CD14-positive monocyte (primary cell): Measurements from ENCODE around the gene SHB. TPM values are rescaled to one million over a fixed set of nuclear protein-coding genes. Genes with fewer than 3 reads are reported as not detected.

Experiments used
- DNase-seq, 3 donors: peaks; one replicate each; pipeline ENCODE4 v3.0.0-alpha.2; 2011 to 2022
- H2AFZ ChIP-seq: 2 replicates; pipeline ENCODE4 v1.6.0; 2012; ENCODE audit warnings: mild to moderate bottlenecking, low read depth, low read length, inconsistent platforms; ENCODE audit not compliant: insufficient read depth, poor library complexity, severe bottlenecking
- H3K27ac ChIP-seq, 2 donors: 1 replicate in 1 of 2; 2 replicates in 1 of 2; pipeline ENCODE4 v1.5.1; 2012 to 2013; ENCODE audit warnings: low read length in 2 of 2, control low read depth in 1 of 2, inconsistent platforms in 1 of 2, low read depth in 1 of 2, mild to moderate bottlenecking in 1 of 2
- H3K27me3 ChIP-seq, 2 donors: one replicate each; pipeline versions ENCODE4 v1.6.0 to v1.6.1; 2011 to 2013; ENCODE audit warnings: low read length in 2 of 2; ENCODE audit not compliant: control insufficient read depth in 2 of 2, insufficient read depth in 2 of 2
- H3K36me3 ChIP-seq, 2 donors: replicated peaks in 1 of 2; 1 replicate in 1 of 2; 2 replicates in 1 of 2; pipeline versions ENCODE4 v1.5.1 to v1.6.1; 2012 to 2013; ENCODE audit warnings: low read length in 2 of 2, control low read depth in 1 of 2, inconsistent platforms in 1 of 2, mild to moderate bottlenecking in 1 of 2; ENCODE audit not compliant: insufficient read depth in 2 of 2, control insufficient read depth in 1 of 2
- H3K4me1 ChIP-seq, 2 donors: 1 replicate in 1 of 2; 2 replicates in 1 of 2; pipeline versions ENCODE4 v1.5.1 to v1.6.1; 2012 to 2013; ENCODE audit warnings: low read length in 2 of 2, control low read depth in 1 of 2, inconsistent platforms in 1 of 2, mild to moderate bottlenecking in 1 of 2, moderate library complexity in 1 of 2; ENCODE audit not compliant: insufficient read depth in 2 of 2, control insufficient read depth in 1 of 2
- H3K4me2 ChIP-seq: replicated peaks from 2 replicates; pipeline ENCODE3; 2012; ENCODE audit warnings: low read length, moderate library complexity, mild to moderate bottlenecking; ENCODE audit not compliant: poor library complexity, severe bottlenecking; ENCODE audit errors: extremely low read depth
- H3K4me3 ChIP-seq, 3 experiments: fragments of 200-600 bp in 1 of 3; sonication (generic) in 1 of 3; replicated peaks in 1 of 3; 1 replicate in 2 of 3; 2 replicates in 1 of 3; pipeline ENCODE4 v1.5.1; 2011 to 2013; ENCODE audit warnings: low read length in 3 of 3, mild to moderate bottlenecking in 3 of 3, control low read depth in 2 of 3, low read depth in 2 of 3, inconsistent platforms in 1 of 3, moderate library complexity in 1 of 3
- H3K79me2 ChIP-seq: 2 replicates; pipeline ENCODE4 v1.6.0; 2012; ENCODE audit warnings: mild to moderate bottlenecking, control low read depth, inconsistent platforms, low read length, moderate library complexity; ENCODE audit not compliant: insufficient read depth
- H3K9ac ChIP-seq: 2 replicates; pipeline ENCODE4 v1.6.0; 2017; ENCODE audit warnings: low read length, mild to moderate bottlenecking; ENCODE audit not compliant: insufficient read depth, poor library complexity, severe bottlenecking
- H3K9me3 ChIP-seq, 2 donors: replicated peaks in 1 of 2; 1 replicate in 1 of 2; 2 replicates in 1 of 2; pipeline versions ENCODE4 v1.5.1 to v1.6.1; 2012 to 2013; ENCODE audit warnings: low read length in 2 of 2, control low read depth in 1 of 2; ENCODE audit not compliant: control insufficient read depth in 1 of 2, insufficient read depth in 1 of 2
- H4K20me1 ChIP-seq: 2 replicates; pipeline ENCODE4 v1.6.0; 2012; ENCODE audit warnings: mild to moderate bottlenecking, low read length, control low read depth, moderate library complexity; ENCODE audit not compliant: insufficient read depth
- H3K27ac Mint-ChIP-seq, 7 donors: one replicate each; pipeline ENCODE4 v1.8.0; 2020; ENCODE audit warnings: mild to moderate bottlenecking in 7 of 7, mixed read lengths in 7 of 7, moderate library complexity in 6 of 7, inconsistent platforms in 2 of 7
- H3K27me3 Mint-ChIP-seq, 3 donors: one replicate each; pipeline ENCODE4 v1.8.0; 2021 to 2022; ENCODE audit warnings: low read depth in 3 of 3, mild to moderate bottlenecking in 3 of 3, mixed read lengths in 3 of 3, moderate library complexity in 3 of 3, inconsistent platforms in 1 of 3
- H3K36me3 Mint-ChIP-seq, 2 donors: one replicate each; pipeline ENCODE4 v1.8.0; 2020; ENCODE audit warnings: mixed read lengths in 2 of 2, inconsistent platforms in 1 of 2, mild to moderate bottlenecking in 1 of 2
- H3K4me1 Mint-ChIP-seq: one replicate; pipeline ENCODE4 v1.8.0; 2020; ENCODE audit warnings: mild to moderate bottlenecking, mixed read lengths
- H3K4me3 Mint-ChIP-seq, 2 donors: one replicate each; pipeline ENCODE4 v1.8.0; 2020; ENCODE audit warnings: mild to moderate bottlenecking in 2 of 2, mixed read lengths in 2 of 2, moderate library complexity in 1 of 2
- H3K9me3 Mint-ChIP-seq, 7 donors: one replicate each; pipeline ENCODE4 v1.8.0; 2020 to 2022; ENCODE audit warnings: mixed read lengths in 7 of 7, mild to moderate bottlenecking in 6 of 7, moderate library complexity in 6 of 7, inconsistent platforms in 2 of 7
- CTCF ChIP-seq: fragments of 200-600 bp; IDR thresholded peaks from one replicate; pipeline ENCODE4 v1.8.0; 2022; ENCODE audit warnings: antibody characterized with exemption, mild to moderate bottlenecking
- WGBS: methylation state at CpG from one replicate; pipeline ENCODE4 v1.1.5; 2013; ENCODE audit warnings: missing lambda C conversion rate; ENCODE audit not compliant: insufficient coverage; 5-methylcytosine and 5-hydroxymethylcytosine counted together
- intact Hi-C, 2 donors: fragments of 100-400 bp; cut with micrococcal nuclease; formaldehyde crosslinking; loops; one replicate each; pipeline versions ENCODE4 v1.15.0 to v1.15.1; 2023
- polyA plus RNA-seq, 3 donors: library from polyadenylated mRNA; depleted of rRNA in 1 of 3; unstranded in 2 of 3; stranded (reverse) in 1 of 3; fragments of 300-500 nt in 2 of 3; fragments of >200 nt in 1 of 3; fragmentation: Illumina TruSeq in 2 of 3; gene quantifications; 1 replicate in 2 of 3; 2 replicates in 1 of 3; pipeline ENCODE4 v1.2.3, GENCODE V29; 2012 to 2021

The SHB gene
- polyA plus RNA-seq, 3 donors = 0.27 to 1.3 (median 0.31) TPM

- 100% methylated on average over 1 of the region's 6 CpGs for WGBS
- Histone ChIP-seq H2AFZ (no peak overlapping the region), H3K36me3 (no peaks in the 10 kb centered on the region), H3K4me2 (no peak overlapping the region), H3K27ac (no peak overlapping the region), H3K4me3 (no peak overlapping the region), H3K9me3 (no peaks in the 10 kb centered on the region), H4K20me1 (no peaks in the 10 kb centered on the region), H3K9ac (no peak overlapping the region), H3K4me1 (no peaks in the 10 kb centered on the region), H3K27me3 (no peaks in the 10 kb centered on the region), H3K79me2 (no peaks in the 10 kb centered on the region)
- peak in 1 of 3 donors; percentile 4 for DNase-seq
- H3K27ac Mint-ChIP-seq = peak overlapping the region in 1 of 7 donors; percentile 66
- TF ChIP-seq CTCF = no peak
- H3K9me3 Mint-ChIP-seq = no peaks in the 10 kb centered on the region
- intact Hi-C loops = no loop called here
- no peaks in the 10 kb centered on the region for H3K36me3 Mint-ChIP-seq
- no peak overlapping the region for H3K4me3 Mint-ChIP-seq
- peaks cover 3% of the 10 kb centered on the region for H3K4me1 Mint-ChIP-seq
- H3K27me3 Mint-ChIP-seq = peaks cover 0 to 3% (median 2%) of the 10 kb centered on the region in 3 donors
These were observed 129.4 kb downstream of the SHB start for GRCh38 chr9:37939575-37940095.

GRCh38 chr9:37938121-37938891, 130.7 kb downstream of the SHB start:
- H3K4me1 Mint-ChIP-seq = peaks cover 3% of the 10 kb centered on the region
- DNase-seq = no peak
- H3K27me3 ChIP-seq = no peaks in the 10 kb centered on the region
- H3K27ac Mint-ChIP-seq = peak overlapping the region in 2 of 7 donors; percentile 26 to 59
- no peaks in the 10 kb centered on the region for H4K20me1 ChIP-seq
- no peak overlapping the region for H3K27ac ChIP-seq
- no peaks in the 10 kb centered on the region for H3K36me3 ChIP-seq
- no peak overlapping the region for H3K4me2 ChIP-seq
- no peaks in the 10 kb centered on the region for H3K4me1 ChIP-seq
- H3K9ac ChIP-seq = no peak overlapping the region
- H3K4me3 Mint-ChIP-seq = no peak overlapping the region
- WGBS = 95% methylated on average over 16 of the region's 22 CpGs
- no peaks in the 10 kb centered on the region for H3K9me3 Mint-ChIP-seq
- H3K79me2 ChIP-seq = no peaks in the 10 kb centered on the region
- H2AFZ ChIP-seq = no peak overlapping the region
- intact Hi-C loops = no loop called here
- H3K4me3 ChIP-seq = no peak overlapping the region
- peaks cover 0 to 3% (median 2%) of the 10 kb centered on the region in 3 donors for H3K27me3 Mint-ChIP-seq
- no peaks in the 10 kb centered on the region for H3K9me3 ChIP-seq
- TF ChIP-seq CTCF = no peak
- H3K36me3 Mint-ChIP-seq = no peaks in the 10 kb centered on the region
